ENCODE data around the gene RAD51B.

GRCh38 chr14:68664225-68664681, 844.7 kb downstream of the RAD51B start:
- no peak for TF ChIP-seq CTCF (optimal IDR thresholded peaks at IDR 0.05 in 1 of 3, IDR thresholded peaks at IDR 0.05 in 1 of 3, conservative IDR thresholded peaks at IDR 0.05 in 1 of 3; ENCODE audit: extremely low read depth in 1 of 3, insufficient read depth in 2 of 3, low read length in 3 of 3)
- TF ChIP-seq EZH2 (IDR thresholded peaks at IDR 0.05; ENCODE audit: low read length) = no peak

All from keratinocyte (primary cell).